Activated CD8-positive, alpha-beta memory T cell treated with anti-CD3 and anti-CD28 coated beads for 36 hours (primary cell): ENCODE results near the gene CHTF18. TPM values are rescaled to one million over a fixed set of nuclear protein-coding genes. Genes with fewer than 3 reads are reported as not detected.
"Not testable (repeated sequence)": the region's sequence is repeated elsewhere in the genome, so short reads cannot be mapped to it uniquely, and the experiment has no call there.

ENCODE experiments used
- CTCF ChIA-PET: fragments of 350-600 bp; sonication (Branson Sonifier 250); formaldehyde crosslinking; loops from one replicate; lab custom pipeline; 2021; ENCODE audit warnings: antibody characterized with exemption; lab: Charles Lee
- POLR2A ChIA-PET: fragments of 350-600 bp; sonication (Branson Sonifier 250); formaldehyde crosslinking; loops from one replicate; lab custom pipeline; 2021; ENCODE audit warnings: antibody characterized with exemption; lab: Charles Lee
- total RNA-seq, 2 experiments: library from RNA; stranded (reverse); gene quantifications; one replicate each; pipeline ENCODE4 v1.2.3, GENCODE V29; 2021

CHTF18 gene
- total RNA-seq, 2 experiments from 2014 or later: 122 to 128 TPM

GRCh38 chr16:769184-769784 is 19.1 kb upstream of the CHTF18 start:
- ChIA-PET CTCF (interaction anchor here (0.7 kb wide), 1 partner anchor 36 kb away, joined by 3 read pairs; no protein-coding TSS in a partner anchor), POLR2A (no interaction called here)

DNA sequence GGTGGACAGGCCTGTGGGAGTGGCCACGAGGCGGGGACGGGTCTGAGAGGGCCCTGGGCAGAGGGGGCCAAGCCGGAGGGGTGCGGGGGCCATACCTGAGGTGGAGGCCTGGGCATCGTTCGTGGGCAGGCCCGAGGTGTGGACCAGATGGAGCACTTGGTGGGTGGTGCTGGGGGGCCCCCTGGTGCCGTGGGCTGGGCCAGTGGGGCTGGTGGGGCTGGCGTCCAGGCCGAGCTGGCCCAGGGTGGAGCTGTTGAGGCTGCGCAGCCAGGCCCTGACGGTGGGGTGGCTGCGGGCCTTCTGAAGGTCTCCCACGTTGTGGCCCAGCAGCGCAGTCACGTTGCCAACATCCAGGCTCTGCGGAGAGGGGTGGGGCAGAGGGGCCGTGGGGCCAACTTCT is 18.5 kb upstream of the CHTF18 start:
- CTCF ChIA-PET: interaction anchor here (0.7 kb wide), 1 partner anchor 37 kb away, joined by 3 read pairs; no protein-coding TSS in a partner anchor
- POLR2A ChIA-PET: no interaction called here

DNA sequence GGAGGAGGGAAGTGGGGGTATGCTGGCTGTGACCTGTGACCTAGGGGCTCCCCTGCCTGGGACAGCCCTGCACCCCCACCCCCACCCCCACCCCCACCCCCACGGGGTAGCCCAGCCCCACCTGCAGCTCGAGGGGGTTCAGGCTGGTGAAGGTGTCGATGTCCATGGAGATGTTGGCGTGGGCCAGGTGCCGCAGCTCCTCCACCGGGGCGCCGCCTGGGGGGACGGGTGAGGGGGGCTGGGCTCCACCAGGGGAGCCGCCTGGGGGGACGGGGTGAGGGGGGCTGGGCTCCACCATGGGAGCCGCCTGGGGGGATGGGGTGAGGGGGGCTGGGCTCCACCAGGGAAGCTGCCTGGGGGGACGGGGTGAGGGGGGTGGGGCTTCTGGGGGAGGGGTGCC is 18.0 kb upstream of the CHTF18 start:
- ChIA-PET POLR2A (no interaction called here), CTCF (interaction anchor here (0.7 kb wide), 1 partner anchor 37 kb away, joined by 3 read pairs; no protein-coding TSS in a partner anchor)

- ChIA-PET POLR2A (no interaction called here), CTCF (no interaction called here)
Measured at GRCh38 chr16:772959-773358, 15.5 kb upstream of the CHTF18 start.

DNA sequence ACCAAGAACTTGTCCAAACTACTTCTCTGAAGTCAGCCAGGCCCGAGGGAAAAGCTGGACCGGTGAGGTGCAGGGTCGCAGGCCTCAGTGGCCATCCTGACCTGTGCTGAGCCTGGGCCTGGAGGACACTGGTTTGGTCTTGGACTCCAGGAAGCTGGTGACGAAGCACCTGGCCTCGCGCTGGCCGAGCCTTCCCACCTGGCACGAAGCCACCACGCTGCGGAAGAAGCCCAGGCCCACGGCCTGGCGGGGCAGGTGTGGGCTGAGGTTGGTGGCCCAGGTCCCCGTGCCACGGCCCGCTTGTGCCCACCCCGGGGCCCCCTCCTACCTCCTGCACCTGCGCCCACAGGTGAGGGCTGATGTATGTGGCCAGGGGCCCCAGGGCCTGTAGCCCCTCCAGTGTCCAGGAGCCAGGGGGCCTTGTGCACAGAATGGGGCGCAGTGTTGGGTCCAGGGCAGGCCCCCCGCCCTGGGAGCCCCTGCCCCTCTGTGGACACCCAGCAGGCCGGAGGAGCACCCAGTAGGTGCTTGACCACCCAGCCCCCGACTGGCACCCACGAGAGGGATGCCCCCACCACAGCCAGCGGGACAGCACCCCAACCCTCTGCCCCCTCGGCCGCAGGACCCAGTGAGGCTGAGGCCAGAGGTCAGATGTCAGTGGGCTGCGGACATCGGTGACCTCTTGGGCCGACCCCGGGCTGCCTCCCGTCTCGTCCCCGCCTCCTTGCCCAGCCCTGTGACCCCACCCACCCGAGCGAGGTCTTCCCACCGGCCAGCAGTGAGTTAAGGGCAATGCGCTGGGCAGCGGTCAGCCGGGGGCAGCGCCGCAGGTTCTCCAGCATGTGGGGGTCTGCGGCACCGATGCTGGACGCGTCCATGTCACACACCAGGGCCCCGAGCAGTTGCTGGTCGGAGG is 14.1 kb upstream of the CHTF18 start:
- POLR2A ChIA-PET: no interaction called here
- CTCF ChIA-PET: no interaction called here

- ChIA-PET POLR2A (no interaction called here), CTCF (no interaction called here)
Measured at GRCh38 chr16:775236-775796, 13.1 kb upstream of the CHTF18 start.

GRCh38 chr16:776298-776697 is 12.1 kb upstream of the CHTF18 start:
- CTCF ChIA-PET, POLR2A ChIA-PET: not testable (repeated sequence)

GRCh38 chr16:776824-777223 is 11.6 kb upstream of the CHTF18 start:
- CTCF ChIA-PET: interaction anchor here (0.7 kb wide), 1 partner anchor 114 kb away, joined by 3 read pairs; no protein-coding TSS in a partner anchor
- POLR2A ChIA-PET: no interaction called here

- ChIA-PET POLR2A (no interaction called here), CTCF (no interaction called here)
Measured at GRCh38 chr16:777826-778225, 10.6 kb upstream of the CHTF18 start.

DNA sequence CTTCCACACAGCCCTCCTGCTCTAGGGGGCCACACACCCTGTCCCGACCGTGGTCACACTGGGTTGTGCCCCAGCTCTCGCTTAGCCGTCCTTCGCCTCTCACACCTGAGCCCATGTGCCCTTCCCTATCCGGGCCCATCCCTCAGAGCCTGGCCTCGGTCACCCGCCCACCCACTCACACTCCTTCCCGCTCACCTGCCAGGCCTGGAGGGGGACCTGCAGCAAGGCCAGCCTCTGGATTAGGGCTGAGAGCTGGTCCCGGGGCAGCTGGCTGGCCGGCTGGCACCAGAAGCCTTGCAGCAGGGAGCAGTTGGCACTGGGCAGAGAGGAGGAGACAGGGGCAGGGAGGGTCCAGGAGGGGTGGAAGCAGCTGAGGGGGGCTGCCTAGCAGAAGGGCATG is 10.0 kb upstream of the CHTF18 start:
- CTCF ChIA-PET: no interaction called here
- POLR2A ChIA-PET: no interaction called here

- CTCF ChIA-PET: no interaction called here
- POLR2A ChIA-PET: no interaction called here
Measured at GRCh38 chr16:778909-779527, 9.4 kb upstream of the CHTF18 start.

DNA sequence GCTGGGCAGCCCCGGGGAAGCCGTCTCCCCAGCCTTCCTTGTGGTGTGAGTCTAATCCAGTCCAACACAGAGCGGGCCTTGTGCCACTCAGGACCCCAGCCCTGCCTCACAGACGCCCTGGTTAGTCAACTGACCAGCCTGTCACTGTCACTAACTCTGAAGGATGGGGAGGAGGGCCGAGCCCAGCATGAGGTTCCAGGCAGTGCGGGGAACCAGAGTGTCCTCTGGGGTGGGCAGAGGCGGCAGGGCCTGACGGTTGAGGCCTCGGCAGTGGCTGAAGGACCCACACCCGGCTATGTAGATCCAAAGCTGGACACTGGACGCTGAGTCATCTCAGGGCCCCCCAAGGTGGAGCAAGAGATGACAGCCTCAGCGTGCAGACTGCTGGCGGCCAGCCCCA is 8.9 kb upstream of the CHTF18 start:
- ChIA-PET POLR2A (no interaction called here), CTCF (no interaction called here)

DNA sequence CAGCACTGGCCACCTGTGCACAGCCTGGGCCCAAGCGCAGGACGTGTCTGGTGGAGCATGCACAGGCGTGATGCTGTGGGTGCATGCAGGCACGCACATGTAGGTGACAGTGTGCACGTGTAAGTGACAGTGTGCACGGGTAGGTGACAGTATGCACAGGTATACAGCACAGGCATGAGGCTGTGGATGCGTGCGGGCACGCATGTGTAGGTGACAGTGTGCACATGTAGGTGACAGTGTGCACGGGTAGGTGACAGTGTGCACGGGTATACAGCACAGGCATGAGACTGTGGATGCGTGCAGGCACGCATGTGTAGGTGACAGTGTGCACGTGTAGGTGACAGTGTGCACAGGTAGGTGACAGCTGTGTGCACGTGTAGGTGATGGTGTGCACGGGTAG is 8.1 kb upstream of the CHTF18 start:
- ChIA-PET POLR2A (no interaction called here), CTCF (interaction anchor here (1.3 kb wide), 1 partner anchor 68 kb away, joined by 4 read pairs; no protein-coding TSS in a partner anchor)

DNA sequence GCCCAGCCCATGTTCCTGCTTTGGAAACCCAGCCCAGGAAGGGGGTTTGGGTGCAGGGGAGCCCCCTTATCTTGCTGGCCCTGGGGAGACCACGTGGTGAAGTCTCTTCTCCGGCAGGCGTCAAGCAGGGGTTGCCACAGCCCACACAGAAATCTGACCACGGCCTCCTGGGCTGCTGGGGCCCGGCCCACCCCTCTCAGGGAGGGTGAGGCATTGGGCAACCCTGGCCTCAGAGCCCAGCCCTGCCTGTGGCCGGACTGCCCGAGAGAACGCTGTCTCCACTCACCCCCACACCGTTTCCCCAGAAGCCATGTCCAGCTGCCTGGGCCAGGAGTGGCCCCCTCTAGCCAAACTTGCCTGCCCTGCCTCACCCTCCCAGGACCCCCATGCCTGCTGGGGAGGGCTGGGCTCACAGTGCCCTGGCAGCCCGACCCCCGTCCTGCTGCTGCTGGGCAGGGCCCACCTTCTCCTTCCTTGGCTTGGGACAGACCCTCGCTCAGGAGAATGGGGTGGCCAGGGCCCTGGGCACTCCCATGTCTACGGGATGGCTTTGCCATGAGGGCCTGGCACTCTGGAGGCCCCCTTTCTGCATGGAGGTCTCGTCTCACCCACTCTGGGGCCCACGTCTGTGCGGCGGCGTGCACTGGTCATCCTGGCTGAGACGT is 6.9 kb upstream of the CHTF18 start:
- ChIA-PET POLR2A (no interaction called here), CTCF (interaction anchor here (1.3 kb wide), 1 partner anchor 69 kb away, joined by 4 read pairs; no protein-coding TSS in a partner anchor)

DNA sequence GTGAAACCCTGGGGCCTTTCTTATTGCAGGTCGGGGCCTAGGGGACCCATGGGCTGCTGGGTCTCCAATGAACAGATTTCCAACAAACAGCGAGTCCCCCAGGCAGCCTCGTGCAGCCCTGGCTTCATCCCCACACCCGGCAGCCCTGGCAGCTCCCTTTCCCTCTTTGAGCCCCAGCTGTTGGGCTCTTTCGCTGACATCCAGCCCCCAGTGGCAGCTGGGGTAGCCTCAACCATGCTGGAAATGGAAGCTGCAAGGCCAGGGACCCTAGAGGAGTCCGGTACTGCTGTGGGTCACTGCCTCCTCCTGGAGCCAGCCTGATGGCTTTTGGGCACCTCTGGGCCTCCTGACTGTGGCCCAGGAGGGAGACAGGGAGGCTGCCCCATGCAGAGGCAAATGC is 6.2 kb upstream of the CHTF18 start:
- CTCF ChIA-PET: no interaction called here
- POLR2A ChIA-PET: no interaction called here

DNA sequence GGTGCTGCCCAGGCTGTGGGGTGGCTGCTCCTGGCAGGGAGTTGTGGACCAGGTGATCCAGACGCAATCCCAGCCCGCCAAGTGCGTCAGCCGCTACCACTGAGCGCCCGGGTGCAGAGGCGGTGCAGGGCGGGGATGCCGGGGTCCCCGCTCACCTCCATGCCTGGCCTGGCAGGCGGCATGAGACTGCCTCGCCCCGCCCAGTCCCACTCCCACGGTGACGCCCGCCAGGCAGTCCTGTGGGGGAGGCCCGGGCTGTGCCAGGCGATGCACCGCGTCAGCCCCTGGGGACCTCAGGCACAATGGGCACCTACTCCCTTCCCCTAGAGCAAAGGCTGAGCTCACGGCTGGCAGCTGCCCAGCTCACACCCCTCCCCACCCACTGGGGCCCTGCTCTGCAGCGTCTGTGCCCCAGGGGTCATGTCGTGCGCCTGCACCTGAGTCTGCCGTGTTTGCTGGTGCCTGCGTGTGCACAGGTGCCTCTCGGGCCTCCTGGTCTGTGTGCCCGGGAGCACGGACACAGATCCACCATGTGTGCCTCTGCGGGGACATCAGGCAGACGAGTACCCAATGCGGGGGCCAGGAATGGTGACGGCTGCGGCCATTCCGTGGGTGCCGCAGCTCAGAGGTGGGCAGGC is 5.5 kb upstream of the CHTF18 start:
- ChIA-PET CTCF (interaction anchor here (1.0 to 2.9 kb wide), 2 partner anchors 67 to 71 kb away, joined by 3 to 19 read pairs; no protein-coding TSS in a partner anchor), POLR2A (interaction anchor here (0.6 kb wide), 1 partner anchor 63 kb away, joined by 3 read pairs; no protein-coding TSS in a partner anchor)

DNA sequence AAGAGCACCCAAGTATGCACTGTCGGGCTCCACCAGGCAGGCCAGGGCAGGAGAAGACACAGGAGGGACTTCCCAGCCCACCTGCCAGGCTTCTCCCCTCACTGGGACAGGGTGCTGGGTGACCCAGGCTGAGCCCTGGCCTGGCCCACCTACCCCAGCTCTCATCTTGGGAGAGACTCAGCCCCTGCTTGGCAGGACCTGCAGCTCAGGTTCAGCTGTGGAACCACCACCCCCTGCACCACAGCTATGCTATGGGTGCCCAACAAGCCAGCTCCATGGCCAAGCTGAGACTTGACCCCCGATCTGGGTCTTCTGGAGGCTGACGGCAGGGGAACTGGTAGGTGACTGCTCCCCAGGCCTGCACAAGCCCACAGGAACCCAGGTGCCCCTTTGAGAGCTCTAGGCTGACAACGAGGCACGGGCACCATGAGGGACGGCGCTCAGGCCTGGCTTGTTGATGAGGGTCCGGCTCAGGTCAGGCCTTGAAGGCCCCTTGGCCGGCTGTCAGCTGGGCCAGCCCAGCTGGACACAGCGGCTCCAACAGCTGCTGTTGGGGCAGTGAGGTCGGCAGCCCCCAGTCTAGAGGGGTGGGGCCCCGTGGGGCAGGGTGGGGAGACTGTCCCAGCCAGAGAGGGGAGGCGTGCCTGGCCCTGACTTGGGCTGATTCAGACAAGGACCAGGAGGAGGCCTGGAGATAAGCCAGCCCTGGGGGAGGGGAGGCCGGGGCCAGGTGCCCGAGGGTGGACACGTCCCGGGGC is 4.8 kb upstream of the CHTF18 start:
- CTCF ChIA-PET: interaction anchor here (1.0 to 2.9 kb wide), 3 partner anchors 63 to 71 kb away, joined by 3 to 19 read pairs (median 15); partner anchors contain the start of gene ANTKMT
- POLR2A ChIA-PET: interaction anchor here (0.6 kb wide), 1 partner anchor 63 kb away, joined by 3 read pairs; no protein-coding TSS in a partner anchor
